Heart left ventricle (tissue), 16 donors: ENCODE results near the gene OR11L1. TPM values are rescaled to one million over a fixed set of nuclear protein-coding genes. Genes with fewer than 3 reads are reported as not detected.

Experiments
- ATAC-seq, 4 donors: fragments of 200-7000 bp; cut with Tn5 transposase; one replicate each; pipeline ENCODE4 v1.9.1; 2020 to 2022; ENCODE audit warnings: moderate library complexity in 4 of 4, mild to moderate bottlenecking in 3 of 4, moderate number of reproducible peaks in 1 of 4
- DNase-seq, 5 donors: peaks; one replicate each; pipeline ENCODE4 v3.0.0-alpha.2; 2020
- H3K27ac ChIP-seq, 12 donors: fragments of 200-600 bp; sonication (generic) in 4 of 12; one replicate each; pipeline versions ENCODE4 v1.5.0 to v1.8.0; 2016 to 2022; ENCODE audit warnings: mild to moderate bottlenecking in 2 of 12
- H3K27me3 ChIP-seq, 9 donors: fragments of 200-600 bp; sonication (generic) in 2 of 9; one replicate each; pipeline versions ENCODE4 v1.5.1 to v1.8.0; 2016 to 2022; ENCODE audit warnings: mild to moderate bottlenecking in 3 of 9
- H3K36me3 ChIP-seq, 9 donors: fragments of 200-600 bp; sonication (generic) in 2 of 9; one replicate each; pipeline versions ENCODE4 v1.5.0 to v1.8.0; 2018 to 2022; ENCODE audit warnings: mild to moderate bottlenecking in 2 of 9
- H3K4me1 ChIP-seq, 12 donors: fragments of 200-600 bp; sonication (generic) in 4 of 12; one replicate each; pipeline versions ENCODE4 v1.5.0 to v1.8.0; 2016 to 2022; ENCODE audit warnings: mild to moderate bottlenecking in 3 of 12
- H3K4me3 ChIP-seq, 12 donors: fragments of 200-600 bp; sonication (generic) in 4 of 12; one replicate each; pipeline versions ENCODE4 v1.5.0 to v1.8.0; 2017 to 2022; ENCODE audit warnings: mild to moderate bottlenecking in 9 of 12, moderate library complexity in 4 of 12
- H3K9me3 ChIP-seq, 12 donors: fragments of 200-600 bp; sonication (generic) in 4 of 12; one replicate each; pipeline versions ENCODE4 v1.5.0 to v1.8.0; 2016 to 2022; ENCODE audit warnings: mild to moderate bottlenecking in 1 of 12
- POLR2A ChIP-seq, 2 donors: fragments of 450-650 bp; IDR thresholded peaks; one replicate each; pipeline ENCODE4 v1.6.1; 2017; ENCODE audit warnings: antibody characterized with exemption in 2 of 2, mild to moderate bottlenecking in 2 of 2, moderate library complexity in 2 of 2
- WGBS, 4 donors: extraction: QIAGEN DNeasy Blood & Tissue Kit in 2 of 4; methylation state at CpG; one replicate each; pipeline versions ENCODE4 v1.1.5 to v1.1.7; 2013 to 2018; 5-methylcytosine and 5-hydroxymethylcytosine counted together
- intact Hi-C, 10 donors: fragments of 100-400 bp; cut with DNase I; formaldehyde crosslinking; loops; one replicate each; pipeline versions ENCODE4 v1.11.1 to v1.14.2; 2022
- long read RNA-seq, 3 donors: library from polyadenylated mRNA; unstranded; transcript quantifications; one replicate each; pipeline ENCODE4 v2.0.0, GENCODE V29; 2020 to 2021
- polyA plus RNA-seq, 2 donors: library from polyadenylated mRNA; stranded (reverse); fragments of 200-250 nt; gene quantifications; one replicate each; pipeline ENCODE4 v1.2.3, GENCODE V29; 2013
- total RNA-seq, 9 donors: library from RNA; depleted of rRNA in 2 of 9; stranded (reverse); fragments of >200 nt in 2 of 9; fragmentation: NEBNext Ultra II Directional in 3 of 9; extraction: Animal tissue kit (Norgen Biotek cat#: 25700) in 3 of 9; gene quantifications; one replicate each; pipeline versions ENCODE4 v1.1.0 to v1.2.4, GENCODE V29; 2016 to 2023
- TF ChIP-seq, protein P1 (sequence below), 12 donors: fragments of 200-600 bp; sonication (generic) in 4 of 12; IDR thresholded peaks; one replicate each; pipeline versions ENCODE4 v1.5.0 to v1.8.0; 2018 to 2022; ENCODE audit warnings: antibody characterized with exemption in 12 of 12, mild to moderate bottlenecking in 5 of 12
- donor health status: ischemic (EF 13 %, LVEDD 7.1; RV severe dilation, severe dysfunction).
- donor health status: healthy with polysubstance abuse.
- donor health status: DM: no; HTN: yes; CAD: no.
- donor health status: DM: no; HTN: no; CAD: no.
- donor health status: ischemic (EF 25% LVEDD 6.9; RV normal size, moderate dysfunction).
- donor health status: ischemic (EF 25% LVEDD 5.7; RV mildly dilated, moderate dysfunction).
- donor health status: healthy.
- donor health status: DM: yes; HTN: yes; CAD: no.
- donor health status: ischemic (EF 35%, LVEDD 5.7; RV mildly dilated, moderate dysfunction).
- donor health status: nonischemic (EF 11% LVEDD 7.7; RV severe dilation, severe dysfunction).
- donor health status: DM: yes; HTN: yes; CAD: no.
- donor health status: PGD.
- donor health status: ischemic (EF 29% LVEDD 5.4; RV normal size, mild dysfunction).
- donor health status: nonischemic (EF 23%, LVEDD 6.1; RV moderate dilation, normal function).

Gene OR11L1, protein sequence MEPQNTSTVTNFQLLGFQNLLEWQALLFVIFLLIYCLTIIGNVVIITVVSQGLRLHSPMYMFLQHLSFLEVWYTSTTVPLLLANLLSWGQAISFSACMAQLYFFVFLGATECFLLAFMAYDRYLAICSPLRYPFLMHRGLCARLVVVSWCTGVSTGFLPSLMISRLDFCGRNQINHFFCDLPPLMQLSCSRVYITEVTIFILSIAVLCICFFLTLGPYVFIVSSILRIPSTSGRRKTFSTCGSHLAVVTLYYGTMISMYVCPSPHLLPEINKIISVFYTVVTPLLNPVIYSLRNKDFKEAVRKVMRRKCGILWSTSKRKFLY
- total RNA-seq = not detected
- polyA plus RNA-seq = not detected
- long read RNA-seq, donor 1 = 0 reads
- long read RNA-seq, donor 2 = 0 reads
- long read RNA-seq, donor 3 = 0 reads

GRCh38 chr1:247841796-247842195 is at the start of gene OR11L1:
OR11L1 (minus strand) TSS chr1:247841896; CDS start chr1:247841896, 0 bp downstream.
- ATAC-seq (no peak), DNase-seq (no peak)
- no peaks in the 10 kb centered on the region for H3K36me3 ChIP-seq
- no peaks in the 10 kb centered on the region for H3K9me3 ChIP-seq
- no peaks in the 10 kb centered on the region for H3K4me1 ChIP-seq
- WGBS, 4 donors = 80 to 90% (median 88%) methylated on average over 2 of the region's 2 CpGs
- H3K27me3 ChIP-seq = no peaks in the 10 kb centered on the region
- no peak within 1 kb of the TSS for H3K4me3 ChIP-seq
- TF ChIP-seq, protein P1, sequence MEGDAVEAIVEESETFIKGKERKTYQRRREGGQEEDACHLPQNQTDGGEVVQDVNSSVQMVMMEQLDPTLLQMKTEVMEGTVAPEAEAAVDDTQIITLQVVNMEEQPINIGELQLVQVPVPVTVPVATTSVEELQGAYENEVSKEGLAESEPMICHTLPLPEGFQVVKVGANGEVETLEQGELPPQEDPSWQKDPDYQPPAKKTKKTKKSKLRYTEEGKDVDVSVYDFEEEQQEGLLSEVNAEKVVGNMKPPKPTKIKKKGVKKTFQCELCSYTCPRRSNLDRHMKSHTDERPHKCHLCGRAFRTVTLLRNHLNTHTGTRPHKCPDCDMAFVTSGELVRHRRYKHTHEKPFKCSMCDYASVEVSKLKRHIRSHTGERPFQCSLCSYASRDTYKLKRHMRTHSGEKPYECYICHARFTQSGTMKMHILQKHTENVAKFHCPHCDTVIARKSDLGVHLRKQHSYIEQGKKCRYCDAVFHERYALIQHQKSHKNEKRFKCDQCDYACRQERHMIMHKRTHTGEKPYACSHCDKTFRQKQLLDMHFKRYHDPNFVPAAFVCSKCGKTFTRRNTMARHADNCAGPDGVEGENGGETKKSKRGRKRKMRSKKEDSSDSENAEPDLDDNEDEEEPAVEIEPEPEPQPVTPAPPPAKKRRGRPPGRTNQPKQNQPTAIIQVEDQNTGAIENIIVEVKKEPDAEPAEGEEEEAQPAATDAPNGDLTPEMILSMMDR (IDR thresholded peaks at IDR 0.05) = no peak
- no peak for TF ChIP-seq POLR2A (IDR thresholded peaks at IDR 0.05)
- no peak within 1 kb of the TSS for H3K27ac ChIP-seq
- intact Hi-C loops = no loop called here

- Histone ChIP-seq H3K27ac (no peak overlapping the region), H3K27me3 (no peaks in the 10 kb centered on the region), H3K36me3 (no peaks in the 10 kb centered on the region), H3K4me1 (no peaks in the 10 kb centered on the region), H3K4me3 (no peak overlapping the region), H3K9me3 (no peaks in the 10 kb centered on the region)
- ATAC-seq (no peak), DNase-seq (no peak)
- TF ChIP-seq, protein P1 (IDR thresholded peaks at IDR 0.05) = no peak
- TF ChIP-seq POLR2A (IDR thresholded peaks at IDR 0.05) = no peak
- intact Hi-C loops = no loop called here
- WGBS, 4 donors = 82 to 85% (median 83%) methylated on average over 10 of the region's 10 CpGs
Observed at GRCh38 chr1:247884797-247885413, 43.2 kb upstream of the OR11L1 start.

DNA sequence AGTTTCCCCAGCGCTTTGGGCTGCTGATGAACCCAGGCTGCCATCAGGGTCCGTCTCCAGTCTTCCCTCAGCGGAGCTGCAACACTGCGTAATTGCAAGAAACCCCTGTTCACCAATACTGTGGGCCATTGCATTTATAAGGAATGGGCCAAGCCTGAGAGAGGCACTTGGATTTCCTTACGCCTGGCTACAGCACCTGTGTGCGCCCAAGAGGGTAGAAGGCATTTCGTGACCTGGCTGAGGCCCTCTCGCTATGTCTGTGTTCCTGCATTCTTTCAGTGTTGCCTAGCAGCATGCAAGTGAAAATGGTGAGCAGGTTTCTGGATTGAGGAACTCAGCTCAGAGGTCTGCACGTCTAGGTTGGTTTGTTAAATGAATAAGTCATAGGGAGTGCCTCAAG is 41.6 kb upstream of the OR11L1 start:
- Histone ChIP-seq H3K27ac (no peak overlapping the region), H3K27me3 (no peaks in the 10 kb centered on the region), H3K9me3 (no peaks in the 10 kb centered on the region), H3K36me3 (no peaks in the 10 kb centered on the region), H3K4me1 (no peaks in the 10 kb centered on the region), H3K4me3 (no peak overlapping the region)
- TF ChIP-seq, protein P1 (IDR thresholded peaks at IDR 0.05) = no peak
- no peak for TF ChIP-seq POLR2A (IDR thresholded peaks at IDR 0.05)
- DNase-seq = no peak
- 78 to 96% (median 87%) methylated on average over 8 to 9 of the region's 9 CpGs for WGBS, 4 donors
- no peak for ATAC-seq
- intact Hi-C loops = no loop called here

DNA sequence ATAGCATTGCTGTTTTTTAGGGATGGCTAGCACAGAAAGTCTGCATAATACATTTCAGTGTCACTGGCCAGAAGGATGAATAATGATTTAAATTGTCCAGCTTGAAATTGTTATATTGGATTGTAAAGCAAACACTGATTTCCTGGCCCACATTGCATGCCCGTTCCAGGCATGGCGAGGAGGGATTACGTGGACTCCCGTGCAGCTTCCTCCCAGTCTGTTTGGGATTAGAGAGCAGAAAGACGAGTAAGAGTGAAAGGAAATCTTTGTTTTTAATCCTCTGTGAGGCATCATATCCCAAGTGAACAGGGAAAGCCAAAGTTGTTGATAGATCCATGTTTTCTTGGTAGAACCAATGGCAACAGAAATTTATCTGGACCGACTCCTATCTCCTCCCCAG is 23.7 kb upstream of the OR11L1 start:
- H3K27ac ChIP-seq = no peak overlapping the region
- no peak overlapping the region for H3K4me3 ChIP-seq
- H3K36me3 ChIP-seq = no peaks in the 10 kb centered on the region
- intact Hi-C loops = no loop called here
- no peak for DNase-seq
- no peaks in the 10 kb centered on the region for H3K9me3 ChIP-seq
- TF ChIP-seq, protein P1 (IDR thresholded peaks at IDR 0.05) = no peak
- no peak for TF ChIP-seq POLR2A (IDR thresholded peaks at IDR 0.05)
- no peaks in the 10 kb centered on the region for H3K4me1 ChIP-seq
- H3K27me3 ChIP-seq = peaks cover 0 to 9% (median 0%) of the 10 kb centered on the region in 9 donors
- 56 to 78% (median 72%) methylated on average over 6 of the region's 6 CpGs for WGBS, 4 donors
- ATAC-seq = no peak
